NCI-H1436 (cell line): ENCODE results near the gene CYP2A6.
"Not testable (repeated sequence)": the region's sequence is repeated elsewhere in the genome, so short reads cannot be mapped to it uniquely, and the experiment has no call there.

Experiments used
- DNase-seq: peaks from one replicate; lab custom pipeline; 2025; lab: John Stamatoyannopoulos, UW

CYP2A6 gene, protein sequence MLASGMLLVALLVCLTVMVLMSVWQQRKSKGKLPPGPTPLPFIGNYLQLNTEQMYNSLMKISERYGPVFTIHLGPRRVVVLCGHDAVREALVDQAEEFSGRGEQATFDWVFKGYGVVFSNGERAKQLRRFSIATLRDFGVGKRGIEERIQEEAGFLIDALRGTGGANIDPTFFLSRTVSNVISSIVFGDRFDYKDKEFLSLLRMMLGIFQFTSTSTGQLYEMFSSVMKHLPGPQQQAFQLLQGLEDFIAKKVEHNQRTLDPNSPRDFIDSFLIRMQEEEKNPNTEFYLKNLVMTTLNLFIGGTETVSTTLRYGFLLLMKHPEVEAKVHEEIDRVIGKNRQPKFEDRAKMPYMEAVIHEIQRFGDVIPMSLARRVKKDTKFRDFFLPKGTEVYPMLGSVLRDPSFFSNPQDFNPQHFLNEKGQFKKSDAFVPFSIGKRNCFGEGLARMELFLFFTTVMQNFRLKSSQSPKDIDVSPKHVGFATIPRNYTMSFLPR

DNA sequence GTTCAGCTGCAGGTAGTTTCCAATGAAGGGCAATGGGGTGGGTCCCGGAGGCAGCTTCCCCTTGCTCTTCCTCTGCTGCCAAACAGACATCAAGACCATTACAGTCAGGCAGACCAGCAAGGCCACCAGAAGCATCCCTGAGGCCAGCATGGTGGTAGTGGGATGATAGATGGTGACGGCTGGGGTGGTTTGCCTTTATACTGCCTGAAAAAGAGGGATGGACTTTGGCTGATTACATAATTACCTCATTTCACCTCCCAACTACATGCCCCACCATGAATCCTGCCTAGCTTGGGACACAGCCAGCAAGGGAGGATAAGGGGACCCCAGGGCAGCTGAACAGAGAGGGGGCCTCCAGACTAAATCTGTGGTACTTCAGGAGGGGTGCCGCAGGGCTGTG lies at the start of gene CYP2A6:
CYP2A6 (minus strand) TSS at position 171 of the 400 bp plus-strand sequence; CDS start at position 150, 21 bp downstream.
- not testable (repeated sequence) for DNase-seq

DNA sequence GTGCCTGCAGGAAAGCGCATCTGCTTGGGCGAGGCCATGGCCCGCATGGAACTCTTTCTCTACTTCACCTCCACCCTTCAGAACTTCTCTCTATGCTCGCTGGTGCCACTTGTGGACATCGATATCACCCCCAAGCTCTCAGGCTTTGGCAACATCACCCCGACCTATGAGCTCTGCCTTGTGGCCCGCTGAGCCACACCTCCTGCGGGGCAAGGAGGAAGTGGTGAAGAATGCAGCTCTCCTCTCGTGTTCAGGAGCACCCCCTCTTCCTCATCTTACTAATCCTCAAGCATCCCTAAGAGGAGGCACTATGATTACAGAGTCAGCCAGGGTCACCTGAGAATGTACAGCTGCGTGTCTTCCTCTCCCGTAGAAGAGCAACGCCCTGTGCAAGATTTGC lies 49.7 kb upstream of the CYP2A6 start:
- DNase-seq: not testable (repeated sequence)

DNA sequence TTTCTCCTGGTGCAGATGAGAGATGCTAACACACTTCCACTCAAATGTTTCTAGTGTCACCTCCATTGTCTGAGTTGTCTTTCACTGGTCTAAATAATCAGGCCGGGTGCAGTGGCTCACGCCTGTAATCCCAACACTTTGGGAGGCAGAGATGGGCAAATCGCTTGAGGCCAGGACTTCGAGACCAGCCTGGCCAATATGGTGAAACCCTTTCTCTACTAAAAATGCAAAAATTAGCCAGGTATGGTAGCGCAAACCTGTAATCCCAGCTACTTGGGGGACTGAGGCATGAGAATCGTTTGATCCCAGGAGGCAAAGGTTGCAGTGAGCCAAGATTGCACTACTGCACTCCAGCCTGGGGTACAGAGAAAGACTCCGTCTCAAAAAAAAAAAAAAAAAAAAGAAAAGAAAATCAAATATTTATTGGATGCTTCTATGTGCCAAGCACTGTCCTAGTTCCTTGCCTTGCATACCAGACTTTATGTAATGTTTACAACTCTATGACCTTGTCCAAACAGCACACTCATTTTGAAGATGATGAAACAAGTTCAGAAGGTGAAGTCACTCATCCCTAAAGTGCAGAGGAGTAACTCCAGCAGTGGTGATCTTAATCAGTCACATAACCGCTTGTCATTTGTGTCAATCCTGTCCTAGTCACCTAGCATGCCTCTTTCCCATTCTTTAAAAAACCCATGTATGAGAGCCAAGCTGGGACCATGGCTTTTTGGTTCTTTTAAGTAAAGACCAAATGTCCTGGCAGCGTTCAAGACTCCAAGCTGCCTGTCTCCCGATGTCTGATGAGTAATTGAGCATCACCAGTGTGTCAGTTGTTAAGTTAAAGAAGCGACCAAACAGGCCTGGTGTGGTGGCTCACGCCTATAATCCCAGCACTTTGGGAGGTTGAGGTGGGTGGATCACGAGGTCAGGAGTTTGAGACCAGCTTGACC lies 46.9 kb upstream of the CYP2A6 start:
- DNase-seq: not testable (repeated sequence)

DNA sequence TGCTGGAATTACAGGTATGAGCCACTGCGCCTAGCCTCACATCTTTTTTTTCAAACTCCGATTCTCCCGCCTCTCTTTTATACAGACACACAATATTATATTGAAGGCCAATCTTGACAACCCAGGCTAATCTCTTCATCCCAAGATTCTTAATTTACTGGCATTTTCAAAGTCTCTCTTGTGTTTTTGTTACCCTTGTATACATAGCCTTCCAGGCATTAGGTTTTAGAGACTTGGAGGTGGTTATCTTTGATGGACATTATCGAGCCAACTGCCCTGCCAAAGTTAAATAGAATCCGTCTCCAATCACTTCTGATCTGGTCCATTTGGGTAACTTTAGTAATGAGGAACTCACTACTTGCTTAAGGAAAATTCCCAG lies 46.2 kb upstream of the CYP2A6 start:
- DNase-seq: no peak

DNA sequence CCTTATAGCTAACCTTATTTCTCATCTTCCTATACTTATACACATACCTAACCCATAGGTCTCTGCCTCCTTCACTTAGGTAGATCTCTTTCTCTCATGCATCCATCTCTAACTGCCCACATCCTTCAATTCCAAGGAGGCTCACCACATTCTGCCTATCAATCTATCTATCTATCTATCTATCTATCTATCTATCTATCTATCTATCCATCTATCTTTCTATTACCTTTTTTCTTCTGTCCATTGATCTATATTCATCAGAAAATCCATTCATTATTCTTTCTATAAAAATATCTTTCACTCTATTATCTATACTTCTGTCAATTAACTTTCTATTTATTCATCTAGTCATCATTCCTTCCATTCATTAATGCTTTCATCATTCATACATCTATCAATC lies 42.9 kb upstream of the CYP2A6 start:
- DNase-seq: no peak

DNA sequence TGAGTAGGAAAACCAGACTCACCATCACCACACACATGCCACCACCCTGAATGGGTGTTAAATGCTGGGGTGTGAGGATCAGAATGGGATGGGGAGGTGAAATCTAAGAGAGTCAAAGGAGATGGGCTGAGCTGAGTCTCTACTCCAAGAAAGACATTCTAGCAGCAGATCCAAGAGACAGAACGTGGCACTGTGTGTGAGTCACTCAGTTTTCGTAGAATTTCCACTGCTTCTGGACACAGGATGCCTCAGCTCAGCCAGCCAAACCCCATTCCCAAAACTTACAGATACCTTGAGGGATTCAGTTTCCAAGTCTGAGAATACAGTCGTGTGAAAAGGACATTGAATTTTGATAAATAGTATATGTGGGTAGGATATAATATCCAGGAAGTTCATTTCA lies 39.1 kb upstream of the CYP2A6 start:
- no peak for DNase-seq

DNA sequence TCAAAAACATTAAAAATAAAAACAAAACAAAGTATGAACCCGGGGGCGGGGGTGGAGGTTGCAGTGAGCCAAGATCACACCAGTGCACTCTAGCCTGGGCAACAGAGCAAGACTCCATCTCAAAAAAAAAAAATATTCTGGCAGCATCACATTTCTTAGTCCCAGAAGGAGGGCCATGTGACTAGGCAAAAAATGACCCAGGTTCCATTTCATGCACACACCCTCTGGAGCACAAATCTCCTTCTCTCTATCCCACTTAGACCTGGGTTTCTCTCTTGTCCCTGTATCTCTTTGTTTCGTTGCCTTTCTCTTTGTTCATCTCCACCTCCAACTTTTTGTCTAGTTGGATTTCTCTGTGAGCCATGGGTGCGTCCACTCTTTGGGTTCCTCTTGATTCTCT lies 37.9 kb upstream of the CYP2A6 start:
- no peak for DNase-seq

DNA sequence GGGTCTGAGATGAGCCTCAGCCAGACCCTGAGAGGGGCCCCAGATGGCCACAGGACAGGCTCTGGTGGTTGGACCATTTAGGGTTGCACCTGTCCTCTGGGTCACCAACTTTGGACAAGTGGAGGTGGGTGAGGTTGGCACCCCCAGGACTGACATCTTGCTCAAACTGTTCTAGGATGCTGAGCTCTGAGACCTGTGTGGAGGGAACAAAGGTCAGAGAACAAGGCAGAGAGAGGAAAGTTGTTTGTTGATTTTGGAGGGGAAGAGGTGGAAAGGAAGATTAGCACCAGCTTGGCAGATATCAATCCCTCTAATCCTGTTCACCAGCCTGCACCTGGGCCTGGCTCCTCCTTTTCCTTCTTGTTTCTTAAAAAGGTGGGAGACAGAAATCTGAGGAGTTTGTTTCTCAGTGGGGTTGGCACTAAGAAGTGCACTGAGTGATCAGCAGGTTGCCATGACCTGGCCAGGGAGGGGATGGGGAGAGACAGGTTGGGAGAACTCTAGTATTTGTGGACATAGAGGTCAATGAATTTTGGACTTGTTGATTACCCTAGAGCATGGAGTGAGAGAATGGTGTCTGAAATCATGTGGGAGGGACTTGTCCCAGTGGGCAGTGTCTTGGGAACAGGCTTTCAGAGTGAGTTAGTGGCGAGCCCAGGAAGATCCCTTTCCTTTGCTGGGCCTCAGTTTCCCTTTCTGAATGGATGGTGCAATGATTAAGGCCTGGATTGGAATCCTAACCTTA lies 34.1 kb upstream of the CYP2A6 start:
- DNase-seq: not testable (repeated sequence)

DNA sequence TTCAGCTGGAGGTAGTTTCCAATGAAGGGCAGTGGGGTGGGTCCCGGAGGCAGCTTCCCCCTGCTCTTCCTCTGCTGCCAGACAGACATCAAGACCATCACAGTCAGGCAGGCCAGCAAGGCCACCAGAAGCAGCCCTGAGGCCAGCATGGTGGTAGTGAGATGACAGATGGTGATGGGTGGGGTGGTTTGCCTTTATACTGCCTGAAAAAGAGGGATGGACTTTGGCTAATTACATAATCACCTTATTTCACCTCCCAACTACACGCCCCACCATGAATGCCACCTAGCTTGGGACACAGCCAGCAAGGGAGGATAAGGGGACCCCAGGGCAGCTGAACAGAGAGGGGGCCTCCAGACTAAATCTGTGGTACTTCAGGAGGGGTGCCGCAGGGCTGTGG lies 31.8 kb upstream of the CYP2A6 start, which contains the start of gene CYP2A7:
CYP2A7 (minus strand) TSS at position 170 of the 400 bp plus-strand sequence; CDS start at position 149, 21 bp downstream.
- not testable (repeated sequence) for DNase-seq

DNA sequence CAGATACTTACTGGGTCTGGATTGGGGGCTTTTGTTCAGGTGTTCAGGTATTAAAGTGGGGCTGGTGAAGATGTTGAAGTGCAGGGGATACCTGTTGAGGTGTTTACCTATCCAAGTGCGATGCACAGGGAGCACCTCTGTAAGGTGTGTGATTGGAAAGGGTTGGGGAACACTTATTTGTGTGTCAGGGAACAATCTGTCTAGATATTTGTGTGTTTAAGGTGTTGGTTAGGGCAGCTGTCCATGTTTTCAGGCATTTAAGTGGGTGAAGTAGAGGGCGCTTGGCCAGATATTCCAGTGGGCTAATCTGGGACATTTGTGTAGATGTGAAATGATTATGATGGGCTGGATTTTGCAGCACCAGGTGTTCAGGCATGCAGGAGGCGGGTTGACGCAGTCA lies 29.1 kb upstream of the CYP2A6 start:
- DNase-seq: not testable (repeated sequence)

DNA sequence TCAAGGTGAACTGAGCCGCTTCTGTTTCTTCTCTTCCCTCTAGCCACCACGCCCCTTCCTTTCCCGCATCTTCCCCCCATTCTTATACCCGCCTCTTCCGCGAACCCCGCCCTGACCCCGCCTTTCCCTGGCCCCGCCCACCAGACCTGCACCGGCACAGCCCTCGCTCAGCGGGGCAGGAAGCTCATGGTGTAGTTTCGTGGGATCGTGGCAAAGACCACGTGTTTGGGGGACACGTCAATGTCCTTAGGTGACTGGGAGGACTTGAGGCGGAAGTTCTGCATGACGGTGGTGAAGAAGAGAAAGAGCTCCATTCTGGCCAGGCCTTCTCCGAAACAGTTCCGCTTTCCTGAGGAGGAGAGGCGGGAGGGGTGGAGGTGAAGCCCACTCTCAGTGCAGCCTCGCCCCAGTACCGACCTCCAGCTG lies 25.3 kb upstream of the CYP2A6 start:
- DNase-seq: not testable (repeated sequence)

DNA sequence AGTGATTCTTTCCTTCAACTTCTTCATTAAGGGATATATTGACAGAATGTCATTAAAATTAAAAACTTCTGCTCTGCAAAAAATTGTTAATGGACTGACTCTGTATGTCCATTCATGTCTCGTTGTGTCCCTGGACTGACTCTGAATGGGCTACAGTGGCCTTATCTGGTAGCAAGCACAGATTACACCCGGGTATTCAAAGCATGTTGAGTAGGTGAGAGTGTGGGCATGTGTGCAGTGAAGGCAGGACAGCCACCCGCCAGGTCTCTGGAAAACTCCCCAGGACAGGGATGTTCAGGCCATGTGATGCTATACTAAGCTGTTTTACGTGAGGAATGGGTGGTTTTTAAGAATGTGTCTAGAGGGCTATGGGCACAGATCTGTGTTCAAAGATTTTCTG lies 24.6 kb upstream of the CYP2A6 start:
- not testable (repeated sequence) for DNase-seq

DNA sequence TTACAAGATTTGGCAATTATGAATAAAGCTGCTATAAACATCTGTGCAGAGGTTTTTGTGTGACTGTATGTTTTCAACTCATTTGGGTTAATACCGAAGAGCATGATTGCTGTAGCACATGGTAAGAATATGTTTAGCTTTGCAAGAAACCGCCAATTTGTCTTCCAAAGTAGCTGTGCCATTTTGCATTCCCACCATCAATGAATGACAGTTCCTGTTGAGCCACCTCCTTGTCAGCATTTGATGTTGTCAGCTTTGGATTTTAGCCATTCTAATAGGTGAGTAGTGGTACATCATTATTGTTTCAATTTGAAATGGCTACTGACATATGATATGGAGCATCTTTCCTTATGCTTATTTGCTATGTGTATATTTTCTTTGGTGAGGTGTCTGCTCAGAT lies 23.6 kb upstream of the CYP2A6 start:
- DNase-seq: not testable (repeated sequence)

DNA sequence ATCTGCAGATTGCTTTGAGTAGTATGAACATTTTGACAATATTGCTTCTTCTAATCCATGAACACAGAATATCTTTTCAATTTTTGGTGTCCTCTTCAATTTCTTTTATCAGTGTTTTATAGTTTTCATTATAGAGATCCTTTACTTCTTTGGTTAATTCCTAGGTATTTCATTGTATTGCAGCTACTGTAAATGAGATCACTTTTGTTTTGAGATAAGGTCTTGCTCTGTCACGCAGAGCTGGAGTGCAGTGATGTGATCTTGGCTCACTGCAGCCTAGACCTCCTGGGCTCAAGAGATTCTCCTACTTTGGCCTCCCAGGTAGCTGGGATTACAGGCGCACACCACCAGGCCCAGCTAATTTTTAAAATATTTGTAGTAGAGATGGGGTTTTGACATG lies 22.0 kb upstream of the CYP2A6 start:
- no peak for DNase-seq

DNA sequence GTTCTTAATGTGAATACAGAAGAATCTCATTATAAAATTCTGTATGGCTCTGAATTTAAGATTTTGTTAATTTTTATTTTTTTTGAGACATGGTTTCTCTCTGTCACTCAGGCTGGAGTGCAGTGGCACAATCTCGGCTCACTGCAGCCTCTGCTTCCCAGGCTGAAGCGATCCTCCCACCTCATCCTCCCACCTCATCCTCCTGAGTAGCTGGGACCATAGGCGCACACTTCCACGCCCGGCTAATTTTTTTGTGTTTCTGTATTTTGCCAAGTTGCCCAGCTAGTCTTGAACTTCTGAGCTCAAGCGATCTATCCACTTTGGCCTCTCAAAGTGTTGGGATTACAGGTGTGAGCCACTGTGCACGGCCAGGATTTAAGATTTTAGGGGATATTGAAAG lies 17.5 kb upstream of the CYP2A6 start:
- no peak for DNase-seq

DNA sequence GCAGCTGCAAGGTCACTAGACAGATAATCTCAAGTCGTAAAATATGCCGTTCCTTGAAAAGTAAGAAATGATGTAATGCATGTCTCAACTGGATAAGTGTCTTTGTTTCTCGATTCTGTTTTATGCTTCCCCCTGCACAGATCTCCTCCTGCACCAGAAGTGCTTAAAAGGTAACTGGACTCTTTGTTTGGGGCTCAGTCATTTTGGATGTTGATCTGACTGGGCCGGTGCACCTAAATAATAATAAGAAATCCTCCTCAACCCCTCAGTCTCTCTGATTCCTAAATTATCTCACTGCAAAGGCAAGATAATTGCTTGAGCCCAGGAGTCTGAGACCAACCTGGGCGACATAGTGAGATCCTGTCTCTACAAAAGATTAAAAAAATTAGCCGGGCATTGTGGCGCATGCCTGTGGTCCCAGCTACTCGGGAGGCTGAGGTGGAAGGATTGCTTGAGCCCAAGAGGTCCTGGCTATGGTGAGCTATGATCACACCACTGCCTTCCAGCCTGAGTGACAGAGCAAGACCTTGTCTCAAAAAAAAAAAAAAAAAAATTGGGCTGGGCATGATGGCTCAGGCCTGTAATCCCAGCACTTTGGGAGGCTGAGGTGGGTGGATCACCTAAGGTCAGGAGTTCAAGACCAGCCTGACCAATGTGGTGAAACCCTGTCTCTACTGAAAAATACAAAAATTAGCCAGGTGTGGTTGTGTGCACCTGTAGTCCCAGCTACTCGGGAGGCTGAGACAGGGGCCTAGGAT lies 14.7 kb upstream of the CYP2A6 start:
- not testable (repeated sequence) for DNase-seq

DNA sequence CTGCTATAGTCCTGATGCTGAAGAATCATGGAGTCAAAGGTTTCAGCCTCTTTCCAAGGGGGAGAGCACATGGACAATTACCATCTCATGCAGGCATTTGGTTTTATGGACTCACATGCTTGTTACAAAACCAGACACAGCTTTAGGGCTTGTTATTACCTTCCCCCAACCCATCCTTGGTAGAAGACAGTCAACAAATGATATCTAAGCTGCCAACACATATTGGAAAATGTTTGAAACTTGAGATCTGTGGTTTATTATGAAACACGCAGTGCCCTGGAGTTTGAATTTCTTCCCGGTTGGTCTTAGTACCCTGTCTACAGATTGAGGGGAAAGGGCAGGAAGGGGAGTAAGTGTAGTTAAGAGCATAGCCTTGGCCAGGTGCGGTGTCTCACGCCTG lies 12.5 kb upstream of the CYP2A6 start:
- DNase-seq: no peak

DNA sequence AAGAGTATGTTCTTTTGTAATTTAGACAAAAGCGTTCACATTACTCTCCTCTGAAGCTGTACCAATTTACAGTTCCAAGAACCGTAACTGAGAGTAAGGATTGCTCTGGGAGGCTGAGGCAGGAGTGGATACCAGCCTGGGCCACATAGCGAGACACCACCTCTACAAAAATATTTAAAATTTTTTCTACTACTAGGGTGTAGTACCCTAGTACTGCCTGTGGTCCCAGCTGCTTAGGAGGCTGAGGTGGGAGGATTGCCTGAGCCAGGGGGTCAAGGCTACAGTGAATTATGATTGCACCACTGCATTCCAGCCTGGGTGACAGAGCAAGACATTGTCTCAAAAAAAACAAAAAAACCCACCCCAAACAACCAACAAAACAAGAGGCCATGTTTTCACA lies 12.1 kb upstream of the CYP2A6 start:
- no peak for DNase-seq

DNA sequence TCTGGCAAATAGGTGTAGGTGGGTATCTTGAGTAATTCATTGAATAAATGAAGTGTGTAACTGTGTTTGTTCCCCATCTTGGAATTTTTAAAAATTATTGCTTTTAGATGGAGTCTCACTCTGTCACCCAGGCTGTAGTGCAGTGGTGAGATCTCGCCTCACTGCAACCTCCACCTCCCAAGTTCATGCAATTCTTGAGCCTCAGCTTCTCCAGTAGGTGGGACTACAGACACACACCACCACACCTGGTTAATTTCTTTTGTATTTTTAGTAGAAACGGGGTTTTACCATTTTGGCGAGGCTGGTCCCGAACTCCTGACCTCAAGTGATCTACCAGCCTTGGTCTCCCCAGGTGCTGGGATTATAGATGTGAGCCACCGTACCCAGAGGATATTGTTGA lies 7.9 kb upstream of the CYP2A6 start:
- DNase-seq: no peak

DNA sequence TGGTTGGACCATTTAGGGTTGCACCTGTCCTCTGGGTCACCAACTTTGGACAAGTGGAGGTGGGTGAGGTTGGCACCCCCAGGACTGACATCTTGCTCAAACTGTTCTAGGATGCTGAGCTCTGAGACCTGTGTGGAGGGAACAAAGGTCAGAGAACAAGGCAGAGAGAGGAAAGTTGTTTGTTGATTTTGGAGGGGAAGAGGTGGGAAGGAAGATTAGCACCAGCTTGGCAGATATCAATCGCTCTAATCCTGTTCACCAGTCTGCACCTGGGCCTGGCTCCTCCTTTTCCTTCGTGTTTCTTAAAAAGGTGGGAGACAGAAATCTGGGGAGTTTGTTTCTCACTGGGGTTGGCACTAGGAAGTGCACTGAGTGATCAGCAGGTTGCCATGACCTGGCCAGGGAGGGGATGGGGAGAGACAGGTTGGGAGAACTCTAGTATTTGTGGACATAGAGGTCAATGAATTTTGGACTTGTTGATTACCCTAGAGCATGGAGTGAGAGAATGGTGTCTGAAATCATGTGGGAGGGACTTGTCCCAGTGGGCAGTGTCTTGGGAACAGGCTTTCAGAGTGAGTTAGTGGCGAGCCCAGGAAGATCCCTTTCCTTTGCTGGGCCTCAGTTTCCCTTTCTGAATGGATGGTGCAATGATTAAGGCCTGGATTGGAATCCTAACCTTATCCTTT lies 2.4 kb upstream of the CYP2A6 start:
- not testable (repeated sequence) for DNase-seq
